Activated CD4-positive, alpha-beta T cell treated with anti-CD3 and anti-CD28 coated beads, Interleukin-2, amount 10 ng/mL, durations not matched to agents 7 days and 5 days (primary cell): ENCODE measurements around the gene LSM10. TPM values are rescaled to one million over a fixed set of nuclear protein-coding genes. Genes with fewer than 3 reads are reported as not detected.

ENCODE experiments used
- CTCF ChIA-PET: fragments of 350-600 bp; sonication (Branson Sonifier 250); formaldehyde crosslinking; loops from one replicate; lab custom pipeline; 2021; ENCODE audit warnings: antibody characterized with exemption; lab: Charles Lee
- POLR2A ChIA-PET: fragments of 350-600 bp; sonication (Branson Sonifier 250); formaldehyde crosslinking; loops from one replicate; lab custom pipeline; 2021; ENCODE audit warnings: antibody characterized with exemption; lab: Charles Lee
- DNase-seq: peaks from one replicate; pipeline ENCODE4 v3.0.0-alpha.2; 2020
- H3K27ac Mint-ChIP-seq: one replicate; pipeline ENCODE4 v1.8.0; 2021; ENCODE audit warnings: mild to moderate bottlenecking, moderate library complexity, mixed read lengths
- H3K27me3 Mint-ChIP-seq: one replicate; pipeline ENCODE4 v1.8.0; 2021; ENCODE audit warnings: mixed read lengths
- H3K36me3 Mint-ChIP-seq: one replicate; pipeline ENCODE4 v1.8.0; 2021; ENCODE audit warnings: low read depth, mixed read lengths
- H3K4me1 Mint-ChIP-seq: one replicate; pipeline ENCODE4 v1.8.0; 2021; ENCODE audit warnings: mixed read lengths
- H3K4me3 Mint-ChIP-seq: one replicate; pipeline ENCODE4 v1.8.0; 2021; ENCODE audit warnings: mild to moderate bottlenecking, moderate library complexity, mixed read lengths
- H3K9me3 Mint-ChIP-seq: one replicate; pipeline ENCODE4 v1.8.0; 2021; ENCODE audit warnings: mixed read lengths
- total RNA-seq, 2 experiments: library from RNA; stranded (reverse); gene quantifications; one replicate each; pipeline ENCODE4 v1.2.3, GENCODE V29; 2021

The LSM10 gene
- total RNA-seq, 2 experiments from 2014 or later: 39.3 to 39.4 TPM

DNA sequence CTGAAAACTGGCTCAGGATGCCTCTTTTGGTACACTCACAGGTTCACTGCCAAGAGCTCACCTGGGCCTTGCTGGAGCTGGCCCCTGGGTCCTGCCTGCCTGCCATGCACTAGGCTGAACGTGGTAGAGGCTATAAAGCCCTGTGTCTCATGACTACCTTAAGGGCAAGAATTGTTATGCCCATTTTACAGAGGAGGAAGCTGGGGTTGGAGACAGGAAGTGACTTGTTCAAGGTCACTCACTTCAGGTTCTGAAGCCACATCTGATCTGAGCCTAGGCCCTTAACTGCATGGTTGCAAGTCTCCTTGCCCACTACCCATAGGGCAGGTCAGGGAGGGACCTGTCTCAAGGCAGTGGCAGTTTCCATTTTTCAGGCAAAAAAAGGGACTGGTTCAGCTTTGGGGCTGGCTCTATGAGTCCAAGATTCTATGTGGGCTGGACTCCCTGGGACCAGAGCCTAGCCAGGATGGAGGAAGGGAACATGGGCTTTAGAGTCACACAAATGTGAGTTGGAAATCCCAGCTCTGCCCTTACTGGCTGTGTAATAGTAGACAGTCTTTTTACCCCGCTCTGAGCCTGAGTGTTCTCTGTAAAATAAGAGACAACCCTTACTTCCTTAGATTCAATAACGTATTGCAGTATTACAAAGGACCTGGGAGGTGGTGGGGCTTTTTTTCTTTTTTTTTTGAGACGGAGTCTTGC, 19.8 kb downstream of the LSM10 start:
- H3K4me3 Mint-ChIP-seq: no peak overlapping the region
- CTCF ChIA-PET: interaction anchor here (0.5 to 1.4 kb wide), 5 partner anchors 7 to 233 kb away, joined by 3 to 9 read pairs (median 4); partner anchors contain the start of gene STK40
- H3K9me3 Mint-ChIP-seq: no peaks in the 10 kb centered on the region
- H3K36me3 Mint-ChIP-seq: peaks cover 20% of the 10 kb centered on the region
- POLR2A ChIA-PET: interaction anchor here (0.9 kb wide), 1 partner anchor 9 kb away, joined by 5 read pairs; no protein-coding TSS in a partner anchor
- H3K27me3 Mint-ChIP-seq: no peaks in the 10 kb centered on the region
- no peak for DNase-seq
- H3K4me1 Mint-ChIP-seq: peaks cover 79% of the 10 kb centered on the region
- H3K27ac Mint-ChIP-seq: peak overlapping the region; percentile 89

DNA sequence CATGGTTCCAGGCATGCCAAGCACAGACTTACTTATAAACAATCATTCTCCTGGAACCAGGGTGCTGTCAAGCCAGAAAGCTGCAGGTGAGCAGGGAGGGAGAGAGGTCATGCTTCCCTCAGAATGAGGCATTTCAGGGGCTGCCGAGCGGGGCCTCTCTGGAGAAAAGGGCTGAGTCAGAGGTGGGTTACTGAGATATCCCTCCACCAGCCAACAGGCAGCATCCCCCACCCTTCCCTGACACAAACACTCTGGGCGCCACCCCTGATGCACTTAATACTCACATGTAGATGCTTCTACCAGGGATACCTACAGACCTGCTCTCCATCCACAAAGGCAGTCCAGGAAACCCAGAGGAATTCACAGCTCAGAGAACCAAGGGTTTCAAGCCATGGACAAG, 25.1 kb downstream of the LSM10 start:
- Mint-ChIP-seq H3K27me3 (no peaks in the 10 kb centered on the region), H3K4me3 (no peak overlapping the region), H3K4me1 (peaks cover 71% of the 10 kb centered on the region), H3K9me3 (no peaks in the 10 kb centered on the region), H3K27ac (peak overlapping the region; percentile 95), H3K36me3 (peaks cover 16% of the 10 kb centered on the region)
- CTCF ChIA-PET: no interaction called here
- no peak for DNase-seq
- POLR2A ChIA-PET: no interaction called here

GRCh38 chr1:36369061-36369861, 28.4 kb downstream of the LSM10 start:
- Mint-ChIP-seq H3K36me3 (peaks cover 31% of the 10 kb centered on the region), H3K4me3 (no peak overlapping the region), H3K27me3 (no peaks in the 10 kb centered on the region), H3K4me1 (peaks cover 76% of the 10 kb centered on the region), H3K27ac (peak overlapping the region; percentile 52), H3K9me3 (no peaks in the 10 kb centered on the region)
- ChIA-PET POLR2A (interaction anchor here (0.6 kb wide), 1 partner anchor 27 kb away, joined by 3 read pairs; no protein-coding TSS in a partner anchor), CTCF (interaction anchor here (0.6 to 4.6 kb wide), 18 partner anchors 9 to 454 kb away, joined by 3 to 42 read pairs (median 4); partner anchors contain the start of genes EVA1B and SH3D21)
- DNase-seq: peak; percentile 88

GRCh38 chr1:36367798-36368197, 29.9 kb downstream of the LSM10 start:
- Mint-ChIP-seq H3K4me1 (peaks cover 61% of the 10 kb centered on the region), H3K4me3 (no peak overlapping the region), H3K36me3 (peaks cover 32% of the 10 kb centered on the region), H3K27ac (peak overlapping the region; percentile 93), H3K9me3 (no peaks in the 10 kb centered on the region), H3K27me3 (no peaks in the 10 kb centered on the region)
- ChIA-PET POLR2A (interaction anchor here (1.4 kb wide), 1 partner anchor 44 kb away, joined by 5 read pairs; no protein-coding TSS in a partner anchor), CTCF (interaction anchor here (0.7 to 4.6 kb wide), 15 partner anchors 10 to 218 kb away, joined by 3 to 42 read pairs (median 5); partner anchors contain the start of genes EVA1B, SH3D21 and TRAPPC3)
- no peak for DNase-seq

GRCh38 chr1:36367066-36367465, 30.6 kb downstream of the LSM10 start:
- H3K27me3 Mint-ChIP-seq: no peaks in the 10 kb centered on the region
- H3K36me3 Mint-ChIP-seq: peaks cover 38% of the 10 kb centered on the region
- DNase-seq: peak; percentile 53
- H3K27ac Mint-ChIP-seq: peak overlapping the region; percentile 93
- H3K9me3 Mint-ChIP-seq: no peaks in the 10 kb centered on the region
- peak overlapping the region; percentile 53 for H3K4me3 Mint-ChIP-seq
- ChIA-PET POLR2A (interaction anchor here (1.4 kb wide), 1 partner anchor 45 kb away, joined by 5 read pairs; no protein-coding TSS in a partner anchor), CTCF (interaction anchor here (0.6 to 4.6 kb wide), 15 partner anchors 9 to 217 kb away, joined by 3 to 42 read pairs (median 5); partner anchors contain the start of genes EVA1B, SH3D21 and TRAPPC3)
- peaks cover 55% of the 10 kb centered on the region for H3K4me1 Mint-ChIP-seq

DNA sequence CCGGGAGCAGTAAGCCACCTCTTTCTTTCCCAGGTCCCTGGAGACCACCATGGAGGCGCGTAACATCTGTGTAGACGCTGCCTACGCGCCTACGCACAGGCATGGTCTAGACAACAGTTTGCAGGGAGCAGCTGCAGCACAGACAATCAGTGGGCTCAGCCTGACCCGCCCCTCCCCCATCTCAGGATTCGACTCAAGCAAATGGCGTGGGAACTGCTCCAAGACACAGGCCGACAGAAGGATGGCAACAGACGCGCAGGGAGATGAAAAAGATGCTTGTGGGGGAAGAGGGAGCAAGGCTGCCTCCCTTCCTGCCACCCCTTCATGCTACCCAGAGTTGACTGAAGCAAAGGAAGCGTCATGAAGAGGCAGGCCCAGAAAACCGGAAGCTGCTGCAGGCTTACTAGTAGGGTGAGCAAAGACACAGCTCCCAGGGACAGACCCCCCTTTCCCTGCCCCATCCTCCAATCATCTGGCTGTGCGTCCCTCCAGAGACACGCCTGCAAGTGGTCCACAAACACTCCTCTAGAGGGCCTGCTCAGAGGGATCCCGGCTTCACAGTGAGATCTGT, 31.5 kb downstream of the LSM10 start:
- Mint-ChIP-seq H3K4me3 (peak overlapping the region; percentile 51), H3K27me3 (no peaks in the 10 kb centered on the region), H3K27ac (peak overlapping the region; percentile 93), H3K9me3 (no peaks in the 10 kb centered on the region), H3K4me1 (peaks cover 55% of the 10 kb centered on the region), H3K36me3 (peaks cover 43% of the 10 kb centered on the region)
- peak; percentile 79 for DNase-seq
- ChIA-PET POLR2A (interaction anchor here (0.7 to 1.4 kb wide), 3 partner anchors 16 to 46 kb away, joined by 3 to 5 read pairs (median 4); no protein-coding TSS in a partner anchor), CTCF (interaction anchor here (0.6 to 4.6 kb wide), 9 partner anchors 9 to 148 kb away, joined by 3 to 42 read pairs (median 5); partner anchors contain the start of gene SH3D21)

DNA sequence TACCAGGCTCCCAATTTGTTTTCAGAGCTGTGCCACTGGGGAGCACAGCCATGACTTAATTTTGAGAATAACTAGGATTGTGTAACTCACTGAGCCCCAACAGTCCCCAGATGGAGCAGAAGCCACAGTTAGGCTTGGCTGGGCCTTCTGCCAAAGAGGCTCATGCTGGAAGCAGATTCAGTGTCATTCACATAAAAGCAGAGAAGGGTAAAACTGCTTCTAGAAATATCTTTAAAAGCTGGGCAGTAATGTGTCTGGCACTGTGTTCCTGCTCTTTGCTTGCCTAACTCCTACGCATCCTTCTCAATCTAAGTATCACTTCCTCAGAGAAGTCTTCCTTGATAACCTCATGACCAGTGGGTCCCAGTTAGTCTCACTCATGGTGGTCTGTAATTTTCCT, 32.3 kb downstream of the LSM10 start:
- ChIA-PET CTCF (interaction anchor here (0.7 to 4.6 kb wide), 2 partner anchors 14 to 242 kb away, joined by 3 to 42 read pairs; no protein-coding TSS in a partner anchor), POLR2A (no interaction called here)
- H3K27me3 Mint-ChIP-seq: no peaks in the 10 kb centered on the region
- no peaks in the 10 kb centered on the region for H3K9me3 Mint-ChIP-seq
- no peak overlapping the region for H3K4me3 Mint-ChIP-seq
- peak overlapping the region; percentile 93 for H3K27ac Mint-ChIP-seq
- H3K4me1 Mint-ChIP-seq: peaks cover 59% of the 10 kb centered on the region
- DNase-seq: no peak
- H3K36me3 Mint-ChIP-seq: peaks cover 43% of the 10 kb centered on the region

- ChIA-PET CTCF (interaction anchor here (0.7 to 4.5 kb wide), 6 partner anchors 8 to 225 kb away, joined by 3 to 27 read pairs (median 5); no protein-coding TSS in a partner anchor), POLR2A (no interaction called here)
- no peak overlapping the region for H3K4me3 Mint-ChIP-seq
- peak overlapping the region; percentile 86 for H3K27ac Mint-ChIP-seq
- peaks cover 41% of the 10 kb centered on the region for H3K36me3 Mint-ChIP-seq
- H3K27me3 Mint-ChIP-seq: no peaks in the 10 kb centered on the region
- peak; percentile 52 for DNase-seq
- no peaks in the 10 kb centered on the region for H3K9me3 Mint-ChIP-seq
- H3K4me1 Mint-ChIP-seq: peaks cover 24% of the 10 kb centered on the region
These were observed 37.7 kb downstream of the LSM10 start for GRCh38 chr1:36359911-36360550.

- H3K9me3 Mint-ChIP-seq: no peaks in the 10 kb centered on the region
- no peaks in the 10 kb centered on the region for H3K27me3 Mint-ChIP-seq
- CTCF ChIA-PET: interaction anchor here (1.6 to 4.5 kb wide), 3 partner anchors 9 to 225 kb away, joined by 3 to 27 read pairs (median 8); no protein-coding TSS in a partner anchor
- H3K4me3 Mint-ChIP-seq: no peak overlapping the region
- no peak for DNase-seq
- H3K4me1 Mint-ChIP-seq: peaks cover 27% of the 10 kb centered on the region
- POLR2A ChIA-PET: no interaction called here
- H3K36me3 Mint-ChIP-seq: peaks cover 42% of the 10 kb centered on the region
- H3K27ac Mint-ChIP-seq: peak overlapping the region; percentile 86
These were observed 38.3 kb downstream of the LSM10 start for GRCh38 chr1:36359383-36359782.

DNA sequence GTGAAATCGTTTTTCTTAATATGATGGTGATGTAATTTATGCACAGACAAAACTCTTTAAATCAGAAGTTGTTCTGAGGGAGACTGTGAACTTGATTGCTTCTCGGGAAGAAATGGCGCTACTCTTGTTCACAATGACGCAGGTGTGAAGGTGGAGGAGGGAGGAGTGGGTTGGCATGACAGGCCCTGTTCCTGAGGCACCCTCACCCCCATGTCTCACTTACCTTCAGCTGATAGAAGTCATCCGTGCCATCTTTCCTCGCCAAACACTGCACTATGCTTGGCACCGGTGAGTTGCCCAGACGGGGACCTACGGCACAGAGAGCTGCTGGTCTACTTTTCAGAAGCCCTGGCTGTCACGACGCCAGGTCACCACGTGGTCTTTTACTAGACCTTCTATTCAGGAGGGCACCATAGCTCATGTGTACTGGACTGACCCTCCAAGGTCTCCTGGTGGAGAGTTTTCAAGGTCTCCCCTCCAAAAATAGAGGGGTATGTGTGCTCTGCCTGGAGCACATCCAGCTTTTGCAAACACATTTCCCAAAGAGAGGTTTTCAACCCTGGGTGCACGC, 39.1 kb downstream of the LSM10 start:
- peaks cover 47% of the 10 kb centered on the region for H3K36me3 Mint-ChIP-seq
- no peak overlapping the region for H3K4me3 Mint-ChIP-seq
- no peak for DNase-seq
- H3K4me1 Mint-ChIP-seq: peaks cover 30% of the 10 kb centered on the region
- H3K27ac Mint-ChIP-seq: peak overlapping the region; percentile 86
- ChIA-PET CTCF (interaction anchor here (2.7 to 4.5 kb wide), 2 partner anchors 8 to 9 kb away, joined by 8 to 27 read pairs; no protein-coding TSS in a partner anchor), POLR2A (no interaction called here)
- no peaks in the 10 kb centered on the region for H3K9me3 Mint-ChIP-seq
- no peaks in the 10 kb centered on the region for H3K27me3 Mint-ChIP-seq

GRCh38 chr1:36355811-36356210, 41.9 kb downstream of the LSM10 start:
- Mint-ChIP-seq H3K4me3 (no peak overlapping the region), H3K27me3 (no peaks in the 10 kb centered on the region), H3K36me3 (peaks cover 42% of the 10 kb centered on the region), H3K27ac (no peak overlapping the region), H3K4me1 (peaks cover 46% of the 10 kb centered on the region), H3K9me3 (no peaks in the 10 kb centered on the region)
- CTCF ChIA-PET: interaction anchor here (0.9 to 4.5 kb wide), 2 partner anchors 10 to 12 kb away, joined by 3 to 27 read pairs; no protein-coding TSS in a partner anchor
- POLR2A ChIA-PET: no interaction called here
- no peak for DNase-seq
